Ramos (cell line): ENCODE measurements around the gene CDC14A.
"Not testable (repeated sequence)": the region's sequence is repeated elsewhere in the genome, so short reads cannot be mapped to it uniquely, and the experiment has no call there.

Experiments
- in situ Hi-C: fragments of 300-500 bp; cut with MboI; formaldehyde crosslinking; loops from one replicate; pipeline ENCODE4 v1.14.3; 2022; ENCODE audit warnings: low sequenced_read_pairs; ENCODE audit not compliant: unreplicated experiment

The CDC14A gene

GRCh38 chr1:100352267-100353070 lies at the start of gene CDC14A:
CDC14A (plus strand) TSS chr1:100352506; CDS start chr1:100352955, 449 bp downstream.
- in situ Hi-C loops = no loop called here

- in situ Hi-C loops = no loop called here
Observed at GRCh38 chr1:100302739-100303138, 49.6 kb upstream of the CDC14A start.

- in situ Hi-C loops = no loop called here
Observed at GRCh38 chr1:100304227-100304626, 48.1 kb upstream of the CDC14A start.

GRCh38 chr1:100304921-100305320 lies 47.4 kb upstream of the CDC14A start:
- in situ Hi-C loops = no loop called here

- in situ Hi-C loops = no loop called here
Observed at GRCh38 chr1:100305954-100306353, 46.4 kb upstream of the CDC14A start.

GRCh38 chr1:100306735-100307313 lies 45.5 kb upstream of the CDC14A start:
- in situ Hi-C loops = no loop called here

GRCh38 chr1:100308777-100309176 lies 43.5 kb upstream of the CDC14A start:
- in situ Hi-C loops = no loop called here

- in situ Hi-C loops = no loop called here
Observed at GRCh38 chr1:100309863-100310262, 42.4 kb upstream of the CDC14A start.

GRCh38 chr1:100313382-100313781 lies 38.9 kb upstream of the CDC14A start:
- in situ Hi-C loops = no loop called here

GRCh38 chr1:100316622-100317021 lies 35.7 kb upstream of the CDC14A start:
- in situ Hi-C loops = no loop called here

- in situ Hi-C loops = no loop called here
Observed at GRCh38 chr1:100320311-100321099, 31.8 kb upstream of the CDC14A start.

GRCh38 chr1:100321100-100321493 lies 31.2 kb upstream of the CDC14A start:
- in situ Hi-C loops = no loop called here

- in situ Hi-C loops = no loop called here
Observed at GRCh38 chr1:100321506-100321905, 30.8 kb upstream of the CDC14A start.

- in situ Hi-C loops = no loop called here
Observed at GRCh38 chr1:100322436-100323211, 29.7 kb upstream of the CDC14A start.

- in situ Hi-C loops = no loop called here
Observed at GRCh38 chr1:100323419-100324106, 28.7 kb upstream of the CDC14A start.

GRCh38 chr1:100325415-100326324 lies 26.6 kb upstream of the CDC14A start:
- in situ Hi-C loops = no loop called here

GRCh38 chr1:100326325-100326670 lies 26.0 kb upstream of the CDC14A start:
- in situ Hi-C loops = not testable (repeated sequence)

- in situ Hi-C loops = no loop called here
Observed at GRCh38 chr1:100328133-100328532, 24.2 kb upstream of the CDC14A start.

- in situ Hi-C loops = not testable (repeated sequence)
Observed at GRCh38 chr1:100331146-100331545, 21.2 kb upstream of the CDC14A start.
